ENCODE results near the gene PLA2G6. TPM values are rescaled to one million over a fixed set of nuclear protein-coding genes. Genes with fewer than 3 reads are reported as not detected.

PLA2G6 gene
- total and polyA plus RNA-seq, 2 of the 13 experiments (the other 11 are each of a cell fraction or from before 2014, with no cell fraction given): 4.8 to 11.5 TPM

DNA sequence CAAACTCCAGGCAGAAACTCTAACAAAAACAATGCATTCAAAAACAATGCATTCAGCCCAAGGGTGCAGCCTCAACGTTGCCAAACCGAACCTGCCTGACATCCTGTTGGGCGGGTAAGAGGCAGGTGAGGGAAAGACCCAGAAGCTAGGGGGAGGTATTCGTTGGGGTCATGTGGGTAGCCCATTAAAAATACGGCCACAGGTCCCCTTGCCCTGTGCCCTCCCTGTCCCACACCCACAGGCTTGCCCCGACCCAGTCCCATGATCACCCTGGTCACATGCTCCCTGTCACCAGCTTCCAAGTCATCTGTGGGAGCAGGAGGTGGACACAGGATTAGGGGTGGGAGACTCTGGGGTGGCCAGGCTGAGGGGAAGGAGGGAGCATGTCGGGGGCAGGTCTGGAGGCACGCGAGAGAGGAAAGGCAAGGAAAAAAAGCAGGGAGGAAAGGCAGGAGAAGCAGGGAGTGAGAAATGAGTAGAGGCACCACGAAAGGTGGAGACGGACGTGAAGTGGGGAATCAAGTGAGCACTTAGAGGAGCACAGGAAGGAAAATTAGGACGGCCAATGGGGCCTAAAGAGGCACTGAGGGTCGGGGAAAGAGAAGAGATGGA, 683 bp downstream of the PLA2G6 start (continued):
- 0 out of 2 replicates have a peak, but pooled peaks have one; percentile 11 for TF ChIP-seq REPIN1 (CRISPR knock-in tag; IDR thresholded peaks at IDR 0.05; ENCODE audit: borderline replicate concordance, low read depth)
- TF ChIP-seq, protein P1, sequence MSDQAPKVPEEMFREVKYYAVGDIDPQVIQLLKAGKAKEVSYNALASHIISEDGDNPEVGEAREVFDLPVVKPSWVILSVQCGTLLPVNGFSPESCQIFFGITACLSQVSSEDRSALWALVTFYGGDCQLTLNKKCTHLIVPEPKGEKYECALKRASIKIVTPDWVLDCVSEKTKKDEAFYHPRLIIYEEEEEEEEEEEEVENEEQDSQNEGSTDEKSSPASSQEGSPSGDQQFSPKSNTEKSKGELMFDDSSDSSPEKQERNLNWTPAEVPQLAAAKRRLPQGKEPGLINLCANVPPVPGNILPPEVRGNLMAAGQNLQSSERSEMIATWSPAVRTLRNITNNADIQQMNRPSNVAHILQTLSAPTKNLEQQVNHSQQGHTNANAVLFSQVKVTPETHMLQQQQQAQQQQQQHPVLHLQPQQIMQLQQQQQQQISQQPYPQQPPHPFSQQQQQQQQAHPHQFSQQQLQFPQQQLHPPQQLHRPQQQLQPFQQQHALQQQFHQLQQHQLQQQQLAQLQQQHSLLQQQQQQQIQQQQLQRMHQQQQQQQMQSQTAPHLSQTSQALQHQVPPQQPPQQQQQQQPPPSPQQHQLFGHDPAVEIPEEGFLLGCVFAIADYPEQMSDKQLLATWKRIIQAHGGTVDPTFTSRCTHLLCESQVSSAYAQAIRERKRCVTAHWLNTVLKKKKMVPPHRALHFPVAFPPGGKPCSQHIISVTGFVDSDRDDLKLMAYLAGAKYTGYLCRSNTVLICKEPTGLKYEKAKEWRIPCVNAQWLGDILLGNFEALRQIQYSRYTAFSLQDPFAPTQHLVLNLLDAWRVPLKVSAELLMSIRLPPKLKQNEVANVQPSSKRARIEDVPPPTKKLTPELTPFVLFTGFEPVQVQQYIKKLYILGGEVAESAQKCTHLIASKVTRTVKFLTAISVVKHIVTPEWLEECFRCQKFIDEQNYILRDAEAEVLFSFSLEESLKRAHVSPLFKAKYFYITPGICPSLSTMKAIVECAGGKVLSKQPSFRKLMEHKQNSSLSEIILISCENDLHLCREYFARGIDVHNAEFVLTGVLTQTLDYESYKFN (CRISPR knock-in tag; conservative IDR thresholded peaks at IDR 0.05): no peak
- peak; percentile 25; the same call in 1 of the 2 replicates for TF ChIP-seq TGIF2 (CRISPR knock-in tag; IDR thresholded peaks at IDR 0.05)
- TF ChIP-seq SAP130 (CRISPR knock-in tag; IDR thresholded peaks at IDR 0.05; ENCODE audit: low read depth): peak; percentile 46; the same call in 1 of the 2 replicates
- 0 out of 2 replicates have a peak, but pooled peaks have one; percentile 15 for TF ChIP-seq ZNF614 (CRISPR knock-in tag; IDR thresholded peaks at IDR 0.05; ENCODE audit: borderline replicate concordance)
- peak; percentile 45; the same call in 1 of the 2 replicates for TF ChIP-seq GATAD2A (CRISPR knock-in tag; IDR thresholded peaks at IDR 0.05)
- TF ChIP-seq KMT2B (CRISPR knock-in tag; IDR thresholded peaks at IDR 0.05): no peak
- no peak for TF ChIP-seq TBX3 (IDR thresholded peaks at IDR 0.05; ENCODE audit: borderline replicate concordance)
- TF ChIP-seq ZNF879 (CRISPR knock-in tag; IDR thresholded peaks at IDR 0.05): no peak
- TF ChIP-seq, protein P2, sequence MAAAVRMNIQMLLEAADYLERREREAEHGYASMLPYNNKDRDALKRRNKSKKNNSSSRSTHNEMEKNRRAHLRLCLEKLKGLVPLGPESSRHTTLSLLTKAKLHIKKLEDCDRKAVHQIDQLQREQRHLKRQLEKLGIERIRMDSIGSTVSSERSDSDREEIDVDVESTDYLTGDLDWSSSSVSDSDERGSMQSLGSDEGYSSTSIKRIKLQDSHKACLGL (CRISPR knock-in tag; IDR thresholded peaks at IDR 0.05): no peak
- no peak; the same call in 1 of the 2 replicates for TF ChIP-seq POLR2G (IDR thresholded peaks at IDR 0.05; ENCODE audit: low read depth, low read length)
- no peak for TF ChIP-seq ZNF451 (CRISPR knock-in tag; IDR thresholded peaks at IDR 0.05)
- TF ChIP-seq SIN3B (IDR thresholded peaks at IDR 0.05; ENCODE audit: low read length): no peak
- TF ChIP-seq, protein P3, sequence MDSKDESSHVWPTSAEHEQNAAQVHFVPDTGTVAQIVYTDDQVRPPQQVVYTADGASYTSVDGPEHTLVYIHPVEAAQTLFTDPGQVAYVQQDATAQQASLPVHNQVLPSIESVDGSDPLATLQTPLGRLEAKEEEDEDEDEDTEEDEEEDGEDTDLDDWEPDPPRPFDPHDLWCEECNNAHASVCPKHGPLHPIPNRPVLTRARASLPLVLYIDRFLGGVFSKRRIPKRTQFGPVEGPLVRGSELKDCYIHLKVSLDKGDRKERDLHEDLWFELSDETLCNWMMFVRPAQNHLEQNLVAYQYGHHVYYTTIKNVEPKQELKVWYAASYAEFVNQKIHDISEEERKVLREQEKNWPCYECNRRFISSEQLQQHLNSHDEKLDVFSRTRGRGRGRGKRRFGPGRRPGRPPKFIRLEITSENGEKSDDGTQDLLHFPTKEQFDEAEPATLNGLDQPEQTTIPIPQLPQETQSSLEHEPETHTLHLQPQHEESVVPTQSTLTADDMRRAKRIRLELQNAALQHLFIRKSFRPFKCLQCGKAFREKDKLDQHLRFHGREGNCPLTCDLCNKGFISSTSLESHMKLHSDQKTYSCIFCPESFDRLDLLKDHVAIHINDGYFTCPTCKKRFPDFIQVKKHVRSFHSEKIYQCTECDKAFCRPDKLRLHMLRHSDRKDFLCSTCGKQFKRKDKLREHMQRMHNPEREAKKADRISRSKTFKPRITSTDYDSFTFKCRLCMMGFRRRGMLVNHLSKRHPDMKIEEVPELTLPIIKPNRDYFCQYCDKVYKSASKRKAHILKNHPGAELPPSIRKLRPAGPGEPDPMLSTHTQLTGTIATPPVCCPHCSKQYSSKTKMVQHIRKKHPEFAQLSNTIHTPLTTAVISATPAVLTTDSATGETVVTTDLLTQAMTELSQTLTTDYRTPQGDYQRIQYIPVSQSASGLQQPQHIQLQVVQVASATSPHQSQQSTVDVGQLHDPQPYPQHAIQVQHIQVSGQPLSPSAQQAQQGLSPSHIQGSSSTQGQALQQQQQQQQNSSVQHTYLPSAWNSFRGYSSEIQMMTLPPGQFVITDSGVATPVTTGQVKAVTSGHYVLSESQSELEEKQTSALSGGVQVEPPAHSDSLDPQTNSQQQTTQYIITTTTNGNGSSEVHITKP (CRISPR knock-in tag; IDR thresholded peaks at IDR 0.05; ENCODE audit: low read depth): no peak
- TF ChIP-seq, protein P4, sequence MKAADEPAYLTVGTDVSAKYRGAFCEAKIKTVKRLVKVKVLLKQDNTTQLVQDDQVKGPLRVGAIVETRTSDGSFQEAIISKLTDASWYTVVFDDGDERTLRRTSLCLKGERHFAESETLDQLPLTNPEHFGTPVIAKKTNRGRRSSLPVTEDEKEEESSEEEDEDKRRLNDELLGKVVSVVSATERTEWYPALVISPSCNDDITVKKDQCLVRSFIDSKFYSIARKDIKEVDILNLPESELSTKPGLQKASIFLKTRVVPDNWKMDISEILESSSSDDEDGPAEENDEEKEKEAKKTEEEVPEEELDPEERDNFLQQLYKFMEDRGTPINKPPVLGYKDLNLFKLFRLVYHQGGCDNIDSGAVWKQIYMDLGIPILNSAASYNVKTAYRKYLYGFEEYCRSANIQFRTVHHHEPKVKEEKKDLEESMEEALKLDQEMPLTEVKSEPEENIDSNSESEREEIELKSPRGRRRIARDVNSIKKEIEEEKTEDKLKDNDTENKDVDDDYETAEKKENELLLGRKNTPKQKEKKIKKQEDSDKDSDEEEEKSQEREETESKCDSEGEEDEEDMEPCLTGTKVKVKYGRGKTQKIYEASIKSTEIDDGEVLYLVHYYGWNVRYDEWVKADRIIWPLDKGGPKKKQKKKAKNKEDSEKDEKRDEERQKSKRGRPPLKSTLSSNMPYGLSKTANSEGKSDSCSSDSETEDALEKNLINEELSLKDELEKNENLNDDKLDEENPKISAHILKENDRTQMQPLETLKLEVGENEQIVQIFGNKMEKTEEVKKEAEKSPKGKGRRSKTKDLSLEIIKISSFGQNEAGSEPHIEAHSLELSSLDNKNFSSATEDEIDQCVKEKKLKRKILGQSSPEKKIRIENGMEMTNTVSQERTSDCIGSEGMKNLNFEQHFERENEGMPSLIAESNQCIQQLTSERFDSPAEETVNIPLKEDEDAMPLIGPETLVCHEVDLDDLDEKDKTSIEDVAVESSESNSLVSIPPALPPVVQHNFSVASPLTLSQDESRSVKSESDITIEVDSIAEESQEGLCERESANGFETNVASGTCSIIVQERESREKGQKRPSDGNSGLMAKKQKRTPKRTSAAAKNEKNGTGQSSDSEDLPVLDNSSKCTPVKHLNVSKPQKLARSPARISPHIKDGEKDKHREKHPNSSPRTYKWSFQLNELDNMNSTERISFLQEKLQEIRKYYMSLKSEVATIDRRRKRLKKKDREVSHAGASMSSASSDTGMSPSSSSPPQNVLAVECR (CRISPR knock-in tag; IDR thresholded peaks at IDR 0.05; ENCODE audit: borderline replicate concordance): no peak
- no peak for TF ChIP-seq SSRP1 (CRISPR knock-in tag; IDR thresholded peaks at IDR 0.05)
- TF ChIP-seq, protein P5, sequence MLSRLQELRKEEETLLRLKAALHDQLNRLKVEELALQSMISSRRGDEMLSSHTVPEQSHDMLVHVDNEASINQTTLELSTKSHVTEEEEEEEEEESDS (CRISPR knock-in tag; IDR thresholded peaks at IDR 0.05; ENCODE audit: borderline replicate concordance): no peak
- TF ChIP-seq SP1 (IDR thresholded peaks at IDR 0.05): no peak
- no peak for TF ChIP-seq SP1 (CRISPR knock-in tag; IDR thresholded peaks at IDR 0.05)
